HL-60 (cell line): ENCODE results near the gene AHI1.

Experiments
- DNase-seq, 2 experiments: peaks; one replicate each; pipeline ENCODE4 v3.0.0-alpha.2; 2010 to 2020; ENCODE audit warnings: low read depth in 1 of 2, low spot score in 1 of 2
- H3K27ac ChIP-seq: fragments of 250-450 bp; sonication (Bioruptor Pico); replicated peaks from 2 replicates; pipeline ENCODE4 v1.5.1; 2020; ENCODE audit warnings: mild to moderate bottlenecking, moderate library complexity
- H3K27me3 ChIP-seq: fragments of 250-450 bp; sonication (Bioruptor Pico); 2 replicates; pipeline ENCODE4 v1.5.1; 2021; ENCODE audit warnings: mild to moderate bottlenecking, moderate library complexity; ENCODE audit not compliant: insufficient read depth, poor library complexity, severe bottlenecking
- H3K4me3 ChIP-seq: replicated peaks from 2 replicates; pipeline ENCODE4 v1.5.1; 2011; ENCODE audit warnings: mild to moderate bottlenecking, control low read depth, low read length; ENCODE audit not compliant: insufficient read depth
- CTCF ChIP-seq: IDR thresholded peaks from one replicate; pipeline ENCODE4 v1.5.1; 2011; ENCODE audit warnings: low read length, control low read depth, inconsistent platforms; ENCODE audit not compliant: insufficient read depth
- GABPA ChIP-seq: IDR thresholded peaks from 2 replicates; pipeline ENCODE4 v1.6.1; 2012; ENCODE audit warnings: low read depth
- POLR2AphosphoS5 ChIP-seq: IDR thresholded peaks from 2 replicates; pipeline ENCODE4 v1.6.1; 2012; ENCODE audit warnings: low read depth
- SPI1 ChIP-seq: IDR thresholded peaks from 2 replicates; pipeline ENCODE4 v1.6.1; 2012; ENCODE audit warnings: low read depth, mild to moderate bottlenecking, borderline replicate concordance
- TF ChIP-seq, protein P1 (sequence below): IDR thresholded peaks from 2 replicates; pipeline ENCODE4 v1.6.1; 2012; ENCODE audit warnings: low read depth; ENCODE audit not compliant: insufficient replicate concordance

The AHI1 gene

DNA sequence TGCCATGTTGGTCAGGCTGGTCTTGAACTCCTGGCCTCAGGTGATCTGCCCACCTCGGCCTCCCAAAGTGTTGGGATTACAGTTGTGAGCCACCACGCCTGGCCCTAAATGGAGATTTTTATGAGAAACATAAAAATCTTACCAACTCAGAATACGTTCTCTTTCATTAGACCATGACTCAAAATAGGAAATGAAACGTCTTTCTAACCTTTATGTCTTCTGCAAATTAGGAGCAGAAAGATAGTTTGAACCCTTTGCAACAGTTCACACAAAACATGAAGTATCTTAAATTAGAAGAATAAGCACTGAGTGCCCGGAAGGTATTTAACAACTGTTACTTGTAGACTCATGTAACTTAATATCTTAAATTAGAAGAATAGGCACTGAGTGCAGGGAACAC is 48.3 kb downstream of the AHI1 start:
- H3K27me3 ChIP-seq: no peaks in the 10 kb centered on the region
- no peak for DNase-seq
- H3K27ac ChIP-seq: no peak overlapping the region
- H3K4me3 ChIP-seq: no peak overlapping the region
- TF ChIP-seq POLR2AphosphoS5: no peak
- TF ChIP-seq, protein P1, sequence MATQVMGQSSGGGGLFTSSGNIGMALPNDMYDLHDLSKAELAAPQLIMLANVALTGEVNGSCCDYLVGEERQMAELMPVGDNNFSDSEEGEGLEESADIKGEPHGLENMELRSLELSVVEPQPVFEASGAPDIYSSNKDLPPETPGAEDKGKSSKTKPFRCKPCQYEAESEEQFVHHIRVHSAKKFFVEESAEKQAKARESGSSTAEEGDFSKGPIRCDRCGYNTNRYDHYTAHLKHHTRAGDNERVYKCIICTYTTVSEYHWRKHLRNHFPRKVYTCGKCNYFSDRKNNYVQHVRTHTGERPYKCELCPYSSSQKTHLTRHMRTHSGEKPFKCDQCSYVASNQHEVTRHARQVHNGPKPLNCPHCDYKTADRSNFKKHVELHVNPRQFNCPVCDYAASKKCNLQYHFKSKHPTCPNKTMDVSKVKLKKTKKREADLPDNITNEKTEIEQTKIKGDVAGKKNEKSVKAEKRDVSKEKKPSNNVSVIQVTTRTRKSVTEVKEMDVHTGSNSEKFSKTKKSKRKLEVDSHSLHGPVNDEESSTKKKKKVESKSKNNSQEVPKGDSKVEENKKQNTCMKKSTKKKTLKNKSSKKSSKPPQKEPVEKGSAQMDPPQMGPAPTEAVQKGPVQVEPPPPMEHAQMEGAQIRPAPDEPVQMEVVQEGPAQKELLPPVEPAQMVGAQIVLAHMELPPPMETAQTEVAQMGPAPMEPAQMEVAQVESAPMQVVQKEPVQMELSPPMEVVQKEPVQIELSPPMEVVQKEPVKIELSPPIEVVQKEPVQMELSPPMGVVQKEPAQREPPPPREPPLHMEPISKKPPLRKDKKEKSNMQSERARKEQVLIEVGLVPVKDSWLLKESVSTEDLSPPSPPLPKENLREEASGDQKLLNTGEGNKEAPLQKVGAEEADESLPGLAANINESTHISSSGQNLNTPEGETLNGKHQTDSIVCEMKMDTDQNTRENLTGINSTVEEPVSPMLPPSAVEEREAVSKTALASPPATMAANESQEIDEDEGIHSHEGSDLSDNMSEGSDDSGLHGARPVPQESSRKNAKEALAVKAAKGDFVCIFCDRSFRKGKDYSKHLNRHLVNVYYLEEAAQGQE: no peak
- TF ChIP-seq SPI1: no peak
- no peak for TF ChIP-seq CTCF
- no peak for TF ChIP-seq GABPA

- Histone ChIP-seq H3K4me3 (no peak overlapping the region), H3K27me3 (no peaks in the 10 kb centered on the region), H3K27ac (no peak overlapping the region)
- DNase-seq: no peak
- TF ChIP-seq CTCF (no peak), POLR2AphosphoS5 (no peak), SPI1 (no peak)
- TF ChIP-seq, protein P1: no peak
Measured at GRCh38 chr6:135440087-135440792, 57.3 kb downstream of the AHI1 start.

GRCh38 chr6:135439549-135439948 is 58.0 kb downstream of the AHI1 start:
- no peak overlapping the region for H3K4me3 ChIP-seq
- TF ChIP-seq CTCF: no peak
- TF ChIP-seq SPI1: no peak
- TF ChIP-seq, protein P1: no peak
- no peak for TF ChIP-seq GABPA
- no peak for TF ChIP-seq POLR2AphosphoS5
- no peak overlapping the region for H3K27ac ChIP-seq
- no peak for DNase-seq
- no peaks in the 10 kb centered on the region for H3K27me3 ChIP-seq
